Kidney capillary endothelial cell (primary cell): Measurements from ENCODE around the gene SUCLG1.
"Not testable (repeated sequence)": the region's sequence is repeated elsewhere in the genome, so short reads cannot be mapped to it uniquely, and the experiment has no call there.

Source experiments
- DNase-seq: peaks from one replicate; pipeline ENCODE4 v3.0.0-alpha.2; 2018; ENCODE audit warnings: low spot score

Gene SUCLG1

DNA sequence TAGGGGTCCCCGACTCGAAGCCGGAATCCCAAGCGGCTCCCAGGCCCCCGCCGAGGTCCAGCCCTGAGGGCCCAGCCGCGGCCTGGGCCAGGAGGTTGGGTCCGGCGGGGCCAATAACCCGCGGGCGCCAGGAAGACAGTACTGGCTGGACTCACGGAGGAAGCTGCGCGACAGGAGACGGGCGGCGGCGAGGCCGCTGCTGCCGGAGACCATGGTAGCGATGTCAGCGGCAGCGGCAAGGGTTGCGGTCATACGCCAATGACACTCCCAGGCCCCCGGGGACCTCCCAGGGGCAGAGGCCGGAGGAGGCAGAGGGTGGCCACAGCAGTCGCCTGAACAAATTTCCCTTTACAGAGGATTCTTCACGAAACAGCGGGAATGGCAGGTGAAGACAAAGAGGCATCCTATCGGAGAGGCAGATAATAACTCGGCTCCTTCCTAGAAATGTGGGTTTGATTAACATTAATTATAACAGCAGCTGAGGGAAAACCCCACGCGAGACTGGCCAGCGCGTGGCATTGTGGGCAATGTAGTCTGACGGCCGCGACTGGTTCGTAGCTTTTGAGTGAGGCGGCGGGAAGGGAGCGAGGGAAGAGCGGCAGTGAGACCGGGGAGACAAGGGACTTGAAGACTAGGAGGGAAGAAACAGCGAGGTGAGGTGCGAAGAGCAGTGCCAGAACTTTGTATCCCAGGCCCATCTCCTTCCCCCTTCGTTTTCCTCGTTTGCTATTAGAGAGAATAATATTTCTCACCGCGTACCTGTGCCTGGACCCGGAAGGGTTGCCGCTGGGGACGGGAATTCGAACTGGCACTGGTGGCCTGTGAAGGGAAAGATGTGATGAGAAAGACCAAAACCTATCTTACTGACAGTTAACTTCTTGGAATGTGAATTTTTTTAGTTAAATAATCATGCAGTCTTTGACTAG lies at the start of gene SUCLG1:
Gene SUCLG1 (minus strand): TSS at position 263 of the 926 bp plus-strand sequence. CDS start 11 bp downstream, at position 252.
- DNase-seq: peak; percentile 80

DNA sequence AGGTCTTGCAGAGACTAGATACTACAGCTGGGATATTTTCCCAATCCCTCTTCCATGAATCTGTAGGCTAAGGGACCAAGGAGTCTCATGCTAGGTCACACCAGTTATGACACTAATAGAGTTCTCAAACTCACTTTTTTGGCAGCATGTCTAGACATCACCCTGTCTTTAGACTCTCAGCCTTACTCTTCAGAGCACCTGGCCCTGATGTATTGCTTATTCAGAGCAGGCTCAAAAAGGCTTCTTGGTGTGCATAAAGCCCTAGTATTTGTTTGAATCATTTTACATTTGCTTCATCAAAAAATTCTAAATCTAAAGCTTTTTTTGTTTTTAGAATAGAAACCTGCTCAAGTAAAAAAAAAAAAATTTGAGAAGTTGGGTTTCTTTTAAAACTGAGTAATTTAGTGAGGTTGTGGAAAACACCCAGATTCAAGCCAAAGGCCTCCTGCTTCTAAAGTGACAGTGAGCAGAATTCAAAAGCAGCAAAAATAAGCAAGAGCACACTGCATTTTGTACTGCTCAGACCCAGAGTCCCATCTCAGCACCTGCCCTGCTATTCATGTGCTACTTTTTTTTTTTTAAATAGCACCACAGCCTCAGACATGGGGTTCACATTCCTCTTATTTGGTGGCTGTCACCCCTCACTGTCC lies 39.2 kb upstream of the SUCLG1 start:
- no peak for DNase-seq

DNA sequence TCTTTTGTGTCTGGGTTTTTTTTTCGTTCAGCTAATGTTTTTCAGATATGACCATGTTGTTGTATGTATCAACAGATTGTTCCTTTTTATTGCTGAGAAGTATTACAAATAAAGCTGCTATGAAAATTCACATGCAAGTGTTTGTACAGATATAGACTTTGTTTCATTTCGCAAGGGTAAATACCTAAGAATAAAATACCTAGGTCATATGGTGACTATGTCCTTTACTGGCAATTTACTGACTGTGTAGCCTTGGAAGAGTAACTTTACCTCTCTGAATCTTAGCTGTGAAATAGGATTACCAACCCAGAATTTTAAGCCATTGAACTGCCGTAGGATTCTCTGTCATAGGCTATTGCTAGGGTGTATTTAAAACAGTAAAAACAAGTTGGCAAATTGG lies 38.2 kb upstream of the SUCLG1 start:
- DNase-seq: no peak

DNA sequence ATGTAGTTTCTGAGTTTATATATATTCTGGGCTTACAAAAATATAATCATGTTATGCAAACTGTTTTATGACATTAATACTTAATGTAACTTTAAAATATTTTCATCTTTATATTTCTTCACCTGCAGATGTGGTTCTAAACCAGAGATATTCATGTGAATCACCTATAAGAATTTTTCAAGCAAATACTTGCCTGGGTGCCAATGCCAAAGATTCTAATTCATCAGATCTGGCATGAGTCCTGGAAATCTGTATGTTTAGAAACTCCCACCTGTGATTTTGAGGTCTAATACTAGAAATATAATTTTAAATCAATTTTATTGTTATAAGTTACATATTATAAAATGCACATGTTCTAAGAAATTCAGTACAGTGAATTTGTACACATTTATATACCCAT lies 37.3 kb upstream of the SUCLG1 start:
- no peak for DNase-seq

DNA sequence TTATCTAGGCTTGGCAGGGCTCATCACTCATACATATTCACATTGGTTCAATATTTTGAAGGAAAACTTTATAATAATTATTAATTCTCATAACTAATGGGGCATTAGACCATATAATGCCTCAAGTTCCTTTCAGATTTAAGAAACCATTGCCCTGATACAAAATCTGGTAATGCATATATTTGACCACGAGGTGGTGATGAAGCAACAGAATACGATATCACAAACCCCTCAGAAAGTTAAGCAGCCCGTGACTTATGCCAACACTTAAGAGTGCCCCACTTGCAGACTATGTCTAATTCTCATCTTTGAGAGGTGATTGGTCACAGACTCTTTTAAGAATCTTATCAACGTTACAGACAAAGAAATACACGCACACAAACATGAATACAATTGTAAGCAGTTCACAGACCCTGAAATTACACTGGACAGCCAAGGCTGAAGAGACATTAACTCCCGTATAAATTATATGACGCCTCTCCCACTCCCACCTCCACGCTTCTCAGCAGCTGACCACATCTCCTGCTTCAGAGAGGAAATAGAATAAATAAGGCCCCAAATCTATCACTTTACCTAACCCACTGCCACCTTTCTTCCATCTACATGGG lies 36.6 kb upstream of the SUCLG1 start:
- DNase-seq: peak; percentile 84

DNA sequence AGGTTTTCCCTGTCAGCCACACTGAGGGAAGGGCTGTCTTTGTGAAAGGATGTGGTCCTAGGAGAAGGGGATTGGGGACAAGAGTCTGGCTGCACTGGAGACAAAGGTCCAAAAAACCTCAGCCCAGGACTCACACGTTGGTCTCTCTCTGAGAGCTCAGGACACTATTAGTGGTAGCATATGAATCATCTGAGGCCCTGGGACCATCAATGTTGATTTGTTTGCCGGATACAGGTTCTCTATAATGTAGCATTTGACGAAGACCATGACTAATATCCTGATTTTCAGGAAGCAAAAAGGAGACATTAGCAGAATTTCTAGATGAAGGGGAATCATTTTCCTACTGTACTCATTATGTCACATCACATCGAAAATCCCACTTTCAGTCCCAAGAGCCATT lies 35.0 kb upstream of the SUCLG1 start:
- peak; percentile 95 for DNase-seq

DNA sequence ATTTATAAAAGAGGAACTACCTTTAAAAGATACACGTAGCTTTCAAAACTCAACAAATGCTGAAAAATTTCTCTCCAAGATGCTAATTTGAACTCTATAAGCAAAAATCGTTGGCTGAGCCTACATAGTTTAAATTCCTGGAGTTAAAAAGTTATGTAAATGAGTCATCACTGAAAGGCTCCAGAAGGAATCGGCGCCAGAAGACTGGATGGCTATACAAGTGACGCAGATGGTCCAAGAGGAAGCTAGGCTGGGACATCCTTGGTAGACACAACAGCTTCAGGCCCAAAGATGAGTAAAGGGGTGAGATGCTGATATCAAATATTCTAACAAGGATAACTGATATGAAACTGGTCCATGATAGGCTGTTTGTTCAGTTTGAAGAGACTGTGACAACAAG lies 34.4 kb upstream of the SUCLG1 start:
- peak; percentile 88 for DNase-seq

DNA sequence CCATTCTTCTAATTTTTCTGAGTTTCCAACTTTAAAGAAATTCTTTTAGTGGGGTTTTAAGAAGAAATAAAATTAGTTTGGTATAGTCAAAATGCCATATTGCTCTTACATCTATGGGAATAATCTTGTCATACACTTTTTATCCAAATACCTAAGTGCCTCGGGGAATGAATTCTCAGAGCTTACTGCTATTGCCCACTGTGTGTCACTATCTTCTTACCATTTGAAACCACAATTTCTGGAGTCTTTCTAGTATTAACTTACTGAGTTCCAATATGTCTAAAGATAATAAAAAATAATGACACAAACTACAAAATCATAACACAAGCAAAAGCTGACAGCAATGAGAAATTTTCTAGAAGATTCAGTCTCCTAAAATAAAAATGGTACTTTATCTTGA lies 33.5 kb upstream of the SUCLG1 start:
- peak; percentile 18 for DNase-seq

DNA sequence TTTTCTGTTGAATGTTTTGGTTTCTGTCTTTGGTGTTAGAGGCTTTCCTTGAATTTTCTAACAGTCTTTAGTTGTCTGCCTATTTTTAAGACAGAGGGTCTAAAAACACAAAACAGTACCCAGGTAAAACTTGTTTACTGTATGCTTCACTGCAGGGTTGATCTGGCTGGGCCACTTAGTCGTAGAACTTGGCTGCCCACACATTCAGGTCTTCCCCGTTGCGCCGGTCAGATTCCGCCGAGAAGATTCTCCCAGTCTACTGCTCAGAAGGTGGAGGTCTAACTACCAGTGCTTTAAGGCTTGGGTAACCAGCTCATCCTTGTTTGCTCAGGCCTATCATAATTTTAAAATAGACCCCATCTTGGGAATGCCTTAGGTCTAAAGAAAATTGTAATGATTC lies 32.7 kb upstream of the SUCLG1 start:
- DNase-seq: no peak

DNA sequence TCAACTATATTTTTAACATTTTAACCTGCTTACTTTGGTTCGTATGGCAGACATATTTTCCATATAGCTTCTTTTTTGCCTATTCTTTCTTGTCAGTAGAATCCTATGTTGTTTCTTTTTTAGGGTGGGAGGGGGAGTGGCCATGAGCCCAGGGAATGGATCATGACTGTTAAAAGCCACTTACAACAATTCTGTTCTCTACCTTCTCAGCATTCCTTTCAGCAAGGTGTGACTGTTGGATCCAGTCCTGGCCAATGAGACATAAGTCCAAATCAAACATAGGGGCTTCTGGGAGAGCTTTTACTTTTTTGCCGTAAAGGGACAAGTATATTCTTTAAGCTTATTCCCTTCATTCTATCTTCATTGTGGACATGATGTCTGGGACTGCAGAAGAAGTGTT lies 32.2 kb upstream of the SUCLG1 start:
- no peak for DNase-seq

DNA sequence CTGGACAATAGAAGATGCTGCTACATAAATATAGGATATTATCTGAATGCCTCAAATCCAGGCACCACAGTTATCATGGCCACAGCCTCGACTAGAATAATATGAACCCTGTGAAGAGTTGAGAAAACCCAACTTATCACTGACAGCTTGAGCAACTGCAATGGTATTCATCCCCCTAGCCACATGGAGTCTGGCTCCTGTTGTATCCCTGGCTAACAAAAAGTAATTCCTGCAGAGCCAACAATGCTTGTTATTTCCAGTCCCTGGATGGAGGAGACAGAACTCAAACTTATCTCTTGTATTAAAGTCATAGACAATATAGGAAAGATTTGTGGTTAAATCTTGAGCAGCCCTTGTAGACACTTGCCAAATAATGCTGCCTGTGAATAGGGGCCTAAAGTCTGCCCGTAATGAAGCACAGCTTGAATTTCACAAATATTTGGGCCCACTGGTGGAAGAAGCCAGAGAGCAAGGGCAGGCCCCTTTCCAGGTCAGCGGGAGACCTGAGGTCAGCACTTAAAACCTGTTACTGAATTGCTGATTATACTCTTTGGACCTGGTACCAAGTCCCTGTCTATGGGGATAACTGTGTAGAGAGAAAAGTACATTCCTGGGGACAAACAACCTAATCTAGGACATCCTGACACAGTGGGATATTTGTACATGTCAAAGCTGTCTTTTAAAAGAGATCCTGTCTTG lies 28.4 kb upstream of the SUCLG1 start:
- DNase-seq: no peak

DNA sequence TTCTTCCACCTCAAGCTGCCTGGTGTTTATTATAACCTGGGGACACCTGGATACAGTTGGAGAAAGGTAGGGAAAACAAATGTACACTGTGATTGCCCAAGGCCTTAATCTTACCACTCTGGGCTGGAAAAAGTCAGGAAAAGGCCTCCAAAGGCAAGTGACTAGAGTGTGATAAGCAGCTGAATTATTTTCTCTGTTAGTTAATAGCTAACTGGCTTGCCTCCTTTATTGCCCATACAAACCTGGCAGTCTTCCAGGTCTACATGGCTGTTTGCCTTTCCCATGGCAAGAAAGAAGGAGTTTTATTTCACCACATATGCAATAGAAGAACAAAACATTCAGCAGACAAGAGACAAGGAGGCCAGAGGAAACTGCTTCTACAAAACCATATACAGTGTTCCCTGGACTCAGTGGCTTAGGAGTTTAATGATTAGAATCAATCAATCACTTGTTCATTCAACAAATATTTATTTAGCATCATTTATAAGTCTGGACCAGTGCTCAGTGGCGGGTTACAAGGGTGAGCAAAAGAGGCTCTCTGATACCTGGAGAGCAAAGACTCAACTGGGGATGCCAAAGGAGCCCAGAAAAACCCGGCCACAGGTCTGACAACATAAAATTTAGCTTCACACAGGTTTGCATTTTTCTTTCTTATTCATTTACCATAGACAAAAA lies 27.5 kb upstream of the SUCLG1 start:
- no peak for DNase-seq

DNA sequence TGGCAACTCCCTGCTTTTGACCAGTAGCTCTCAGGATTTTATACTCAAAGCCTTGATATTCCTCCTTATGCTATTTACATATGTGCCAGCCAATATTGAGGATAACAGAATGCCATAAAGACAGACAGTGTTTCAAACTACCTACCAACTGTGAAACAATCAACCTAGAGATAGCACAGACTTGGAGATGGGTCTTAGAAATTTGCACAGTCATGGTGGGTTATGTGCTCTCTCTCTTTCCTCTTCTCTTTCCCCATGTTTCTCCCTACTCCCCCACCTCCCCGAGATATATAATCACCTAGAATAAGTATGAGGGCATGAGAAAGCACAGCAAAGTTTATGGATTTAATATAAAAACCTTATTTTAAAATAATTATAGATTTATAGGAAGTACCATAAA lies 24.2 kb upstream of the SUCLG1 start:
- no peak for DNase-seq

DNA sequence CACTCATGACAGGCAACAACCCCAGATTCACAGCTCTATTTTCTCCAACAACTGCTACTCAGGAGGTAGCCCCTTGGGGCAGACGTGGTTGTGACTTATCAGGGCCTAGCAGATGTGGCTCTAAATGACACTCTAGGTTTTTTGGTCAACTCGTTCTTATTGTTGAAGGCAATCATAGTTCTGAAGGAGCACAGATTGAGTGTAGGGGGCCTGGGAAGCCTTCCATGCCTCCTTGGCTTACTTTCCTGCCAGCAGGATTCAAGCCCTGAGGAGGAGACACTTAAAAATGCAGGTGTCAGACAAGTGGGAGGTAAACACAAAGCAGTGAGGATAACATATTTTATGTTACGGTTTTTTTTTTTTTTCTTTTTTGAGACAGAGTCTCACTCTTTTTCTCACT lies 23.5 kb upstream of the SUCLG1 start:
- DNase-seq: no peak

DNA sequence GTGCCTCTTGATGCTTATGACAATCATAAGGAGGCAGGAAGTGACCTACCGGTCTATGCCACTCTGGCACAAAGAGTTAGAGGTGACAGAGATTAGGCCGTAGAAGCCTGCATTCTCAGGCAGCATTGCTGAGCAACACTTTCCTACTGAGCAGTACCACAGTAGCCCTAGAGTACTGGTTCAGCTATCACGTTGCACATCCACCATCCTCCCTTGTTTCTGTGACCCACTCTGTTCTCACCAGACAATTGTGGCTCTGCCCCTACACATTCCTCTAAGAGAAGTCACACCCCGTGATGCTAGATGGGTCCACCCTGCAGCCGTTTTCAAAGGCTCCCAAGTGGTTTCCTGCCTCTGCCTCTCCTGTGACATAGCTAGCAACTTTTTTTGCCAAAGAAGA lies 22.6 kb upstream of the SUCLG1 start:
- DNase-seq: no peak

DNA sequence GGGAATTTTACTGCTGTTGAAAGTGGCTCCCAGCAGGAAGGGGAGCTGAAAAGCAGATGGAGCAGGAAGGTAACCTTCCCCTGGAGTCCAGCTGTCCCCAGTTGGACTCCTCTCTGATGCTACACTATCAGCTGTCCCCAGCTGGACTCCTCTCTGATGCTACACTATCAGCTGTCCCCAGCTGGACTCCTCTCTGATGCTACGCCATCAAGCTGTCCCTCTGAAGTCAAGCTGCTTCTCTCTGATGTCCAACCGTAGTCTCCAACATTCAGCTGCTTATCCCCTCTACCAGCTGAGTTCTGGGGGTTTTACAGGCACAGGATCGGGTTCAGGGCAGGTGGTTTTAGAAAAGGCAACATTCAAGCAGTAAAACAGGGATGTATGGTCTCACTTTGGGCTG lies 19.8 kb upstream of the SUCLG1 start:
- DNase-seq: no peak

DNA sequence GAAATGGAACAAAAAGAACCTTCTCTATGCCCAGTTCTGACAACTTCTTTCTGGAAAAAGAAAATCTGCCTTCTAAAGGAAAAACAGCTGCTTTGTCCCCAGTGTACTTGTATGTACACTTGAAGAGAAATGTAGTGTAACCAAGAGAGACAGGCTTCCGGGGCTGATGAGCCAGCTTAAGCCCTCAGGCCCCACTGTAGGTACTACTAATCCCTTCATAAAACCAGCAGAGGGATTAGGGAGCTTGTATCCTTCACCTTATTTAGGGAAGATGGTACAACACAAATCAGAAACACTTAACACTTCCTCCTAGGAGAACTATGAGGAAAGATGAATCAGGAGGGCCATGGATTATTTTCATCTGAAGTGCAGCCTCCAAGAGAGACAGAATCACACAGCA lies 18.8 kb upstream of the SUCLG1 start:
- DNase-seq: no peak

DNA sequence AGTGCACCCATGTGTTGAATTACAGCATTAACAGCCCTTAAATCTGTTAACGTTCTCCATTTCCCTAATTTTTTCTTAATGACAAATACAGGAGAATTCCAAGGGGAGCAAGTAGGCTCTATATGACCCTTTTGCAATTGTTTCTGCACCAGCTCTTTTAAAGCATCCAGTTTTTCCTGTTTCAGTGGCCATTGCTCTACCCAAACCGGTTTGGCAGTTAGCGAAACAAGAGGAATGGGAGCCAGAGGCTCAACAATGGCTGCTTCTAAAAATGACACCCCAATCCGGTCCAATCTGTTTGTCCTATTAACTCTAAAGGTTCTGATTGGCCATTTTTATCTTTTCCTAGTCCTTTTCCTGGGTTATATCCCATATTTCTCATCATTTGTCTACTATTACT lies 15.1 kb upstream of the SUCLG1 start:
- no peak for DNase-seq

DNA sequence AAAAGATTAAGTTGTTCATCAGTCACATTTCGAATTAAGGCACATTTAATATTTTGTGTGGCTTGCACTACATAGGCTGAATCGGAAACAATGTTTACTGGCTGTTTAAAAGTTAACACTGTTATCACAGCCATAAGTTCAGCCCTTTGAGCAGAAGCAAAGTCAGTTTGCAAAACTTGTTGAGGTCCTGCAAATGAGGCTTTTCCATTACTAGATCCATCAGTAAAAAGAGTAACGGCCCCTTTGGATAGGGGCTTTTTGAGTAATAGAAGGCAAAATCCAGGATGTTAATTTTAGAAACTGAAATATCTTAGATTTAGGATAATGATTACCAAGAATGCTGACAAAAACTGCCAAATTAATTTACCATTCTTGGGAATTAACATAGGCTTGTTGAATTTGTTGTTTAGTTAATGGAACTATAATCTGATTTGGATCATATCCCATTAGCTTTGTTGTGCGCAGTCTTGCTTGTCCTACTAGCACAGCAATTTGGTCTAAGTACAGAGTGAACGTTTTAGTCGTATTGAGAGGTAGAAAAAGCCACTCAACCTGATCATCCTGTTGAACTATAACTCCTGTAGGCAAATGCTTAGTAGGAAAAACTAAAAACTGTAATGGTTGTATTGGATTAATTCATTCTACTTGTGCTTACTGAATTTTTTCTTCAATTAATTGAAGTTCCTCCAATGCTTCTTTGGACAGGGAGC lies 13.9 kb upstream of the SUCLG1 start:
- DNase-seq: no peak

DNA sequence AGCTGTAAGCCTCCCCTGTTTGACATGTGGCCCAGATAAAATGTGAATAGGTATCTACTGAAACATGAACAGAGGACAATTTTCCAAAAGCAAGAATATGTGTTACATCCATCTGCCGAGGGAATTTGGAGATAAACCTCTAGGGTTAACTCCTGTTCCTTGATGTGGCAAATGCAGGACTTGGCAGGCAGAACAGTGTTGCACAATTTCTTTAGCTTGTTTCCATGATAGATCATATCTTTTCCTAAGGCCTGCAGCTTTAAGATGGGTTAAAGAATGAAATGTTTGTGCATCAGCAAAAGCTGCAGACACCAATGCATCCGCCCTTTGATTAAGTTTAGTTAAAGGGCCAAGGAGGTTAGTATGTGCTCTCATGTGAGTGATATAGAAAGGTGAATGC lies 13.3 kb upstream of the SUCLG1 start:
- not testable (repeated sequence) for DNase-seq

DNA sequence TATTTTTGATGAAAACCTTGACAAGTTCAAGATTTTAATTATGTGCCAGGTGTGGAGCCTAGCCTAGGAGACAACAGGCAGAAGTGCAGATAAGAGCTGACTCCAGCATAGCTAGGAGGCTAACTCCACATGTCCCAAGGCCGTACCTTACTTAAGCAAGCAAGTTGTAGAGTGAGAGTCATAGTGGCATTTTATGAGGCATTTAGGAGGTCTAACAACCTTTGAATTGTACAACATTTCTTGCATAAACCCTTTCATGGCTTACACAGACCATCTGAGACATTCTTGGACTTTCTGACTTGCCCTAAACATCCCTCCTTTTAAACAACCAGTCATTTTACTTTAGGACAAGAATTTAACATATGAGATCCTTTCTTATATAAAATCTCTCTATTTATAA lies 8.3 kb upstream of the SUCLG1 start:
- no peak for DNase-seq
